SK-N-SH (cell line): Measurements from ENCODE around the gene MOK. TPM values are rescaled to one million over a fixed set of nuclear protein-coding genes. Genes with fewer than 3 reads are reported as not detected.

Experiments used
- CTCF ChIA-PET: fragments of 300-600, 350-600 bp; formaldehyde crosslinking; extraction: SDS; loops from one replicate; lab custom pipeline; 2021; lab: Yijun Ruan, JAX
- POLR2A ChIA-PET: fragments of 350-600 bp; sonication (Branson Sonifier 250); formaldehyde crosslinking; extraction: SDS; loops from one replicate; lab custom pipeline; 2020; ENCODE audit warnings: antibody characterized with exemption, inconsistent platforms; lab: Yijun Ruan, JAX
- DNase-seq: peaks from one replicate; pipeline ENCODE4 v3.0.0; 2012
- H2AFZ ChIP-seq: fragments of 200-600 bp; sonication (generic); 2 replicates; pipeline ENCODE4 v1.8.1; 2016; ENCODE audit warnings: antibody characterized with exemption, mild to moderate bottlenecking, low read depth
- H3F3A ChIP-seq: fragments of 200-600 bp; sonication (generic); replicated peaks from 2 replicates; pipeline ENCODE3; 2016; ENCODE audit warnings: antibody characterized with exemption, mild to moderate bottlenecking; ENCODE audit not compliant: insufficient read depth
- H3K27ac ChIP-seq, 2 experiments: fragments of 200-500 bp in 1 of 2; fragments of 200-600 bp in 1 of 2; sonication (Bioruptor generic) in 1 of 2; sonication (generic), shearing (Covaris generic) in 1 of 2; 2 replicates each; pipeline versions ENCODE4 v1.5.1 to v1.6.1; 2014 to 2016; ENCODE audit warnings: low read depth in 2 of 2, inconsistent platforms in 1 of 2, low read length in 1 of 2, mild to moderate bottlenecking in 1 of 2, mixed read lengths in 1 of 2
- H3K27me3 ChIP-seq: fragments of 200-600 bp; sonication (generic), shearing (Covaris generic); 2 replicates; pipeline ENCODE4 v1.6.1; 2016; ENCODE audit warnings: mixed run types; ENCODE audit not compliant: insufficient read depth
- H3K36me3 ChIP-seq, 2 experiments: fragments of 200-500 bp in 1 of 2; fragments of 200-600 bp in 1 of 2; sonication (Bioruptor generic) in 1 of 2; sonication (generic) in 1 of 2; replicated peaks in 1 of 2; 2 replicates each; pipeline versions ENCODE3 to v1.5.1; 2014 to 2016; ENCODE audit warnings: low read length in 1 of 2, mild to moderate bottlenecking in 1 of 2; ENCODE audit not compliant: insufficient read depth in 2 of 2, control insufficient read depth in 1 of 2
- H3K4me1 ChIP-seq, 2 experiments: fragments of 200-500 bp in 1 of 2; fragments of 200-600 bp in 1 of 2; sonication (Bioruptor generic) in 1 of 2; sonication (generic), shearing (Covaris generic) in 1 of 2; 2 replicates each; pipeline versions ENCODE4 v1.5.1 to v1.6.1; 2014 to 2016; ENCODE audit warnings: low read depth in 1 of 2, low read length in 1 of 2, mixed run types in 1 of 2; ENCODE audit not compliant: insufficient read depth in 2 of 2, control insufficient read depth in 1 of 2
- H3K4me2 ChIP-seq: fragments of 200-600 bp; sonication (generic), shearing (Covaris generic); 2 replicates; pipeline ENCODE4 v1.6.1; 2017; ENCODE audit warnings: mixed run types
- H3K4me3 ChIP-seq, 2 experiments: fragments of 200-500 bp in 1 of 2; fragments of 200-600 bp in 1 of 2; sonication (Bioruptor generic) in 1 of 2; sonication (generic), shearing (Covaris generic) in 1 of 2; 2 replicates each; pipeline versions ENCODE4 v1.5.1 to v1.8.1; 2014 to 2016; ENCODE audit warnings: low read depth in 2 of 2, inconsistent platforms in 1 of 2, low read length in 1 of 2, mild to moderate bottlenecking in 1 of 2, mixed read lengths in 1 of 2, moderate library complexity in 1 of 2
- H3K79me2 ChIP-seq: fragments of 200-600 bp; sonication (generic); 2 replicates; pipeline ENCODE4 v1.8.1; 2017; ENCODE audit warnings: mild to moderate bottlenecking; ENCODE audit not compliant: insufficient read depth
- H3K9ac ChIP-seq: fragments of 200-600 bp; sonication (generic); 2 replicates; pipeline ENCODE4 v1.6.1; 2017; ENCODE audit warnings: mixed run types
- H3K9me2 ChIP-seq: fragments of 200-600 bp; sonication (generic); 2 replicates; pipeline ENCODE4 v1.6.1; 2017; ENCODE audit warnings: mixed run types
- H3K9me3 ChIP-seq: fragments of 200-600 bp; sonication (generic); 2 replicates; pipeline ENCODE4 v1.6.1; 2017; ENCODE audit warnings: mixed run types, mild to moderate bottlenecking, moderate library complexity
- H4K20me1 ChIP-seq: fragments of 200-600 bp; sonication (generic); 2 replicates; pipeline ENCODE4 v1.6.1; 2017; ENCODE audit warnings: mild to moderate bottlenecking, mixed run types; ENCODE audit not compliant: insufficient read depth
- CTCF ChIP-seq: fragments of 200-600 bp; sonication (generic); IDR thresholded peaks from 2 replicates; pipeline ENCODE4 v1.6.1; 2017; ENCODE audit warnings: antibody characterized with exemption, mild to moderate bottlenecking, moderate library complexity
- EZH2phosphoT487 ChIP-seq: fragments of 200-600 bp; sonication (generic); IDR thresholded peaks from 2 replicates; pipeline ENCODE4 v1.6.1; 2017; ENCODE audit warnings: low read depth, mixed run types, mild to moderate bottlenecking, antibody characterized with exemption, moderate library complexity, borderline replicate concordance
- FOXJ3 ChIP-seq: sonication (generic); formaldehyde crosslinking; IDR thresholded peaks from 2 replicates; pipeline ENCODE4 v1.5.1; 2020; ENCODE audit warnings: mild to moderate bottlenecking, missing genetic modification reagents
- FOXM1 ChIP-seq: IDR thresholded peaks from 2 replicates; pipeline ENCODE4 v1.4.0; 2012; ENCODE audit warnings: low read depth, mild to moderate bottlenecking
- GATA2 ChIP-seq: sonication (generic); formaldehyde crosslinking; IDR thresholded peaks from 2 replicates; pipeline ENCODE4 v1.5.0; 2020; ENCODE audit warnings: mild to moderate bottlenecking, missing genetic modification reagents
- IRF3 ChIP-seq: fragments of 150-350 bp; IDR thresholded peaks from 2 replicates; pipeline ENCODE4 v1.6.1; 2016; ENCODE audit warnings: mild to moderate bottlenecking, low read depth, low read length
- MAX ChIP-seq: IDR thresholded peaks from 2 replicates; pipeline ENCODE4 v1.4.0; 2012; ENCODE audit warnings: low read depth
- RAD21 ChIP-seq: IDR thresholded peaks from 2 replicates; pipeline ENCODE4 v1.6.1; 2012; ENCODE audit warnings: mild to moderate bottlenecking, low read length
- RCOR1 ChIP-seq: fragments of 150-350 bp; IDR thresholded peaks from 2 replicates; pipeline ENCODE4 v1.6.1; 2017; ENCODE audit warnings: antibody characterized with exemption, low read length
- REST ChIP-seq: IDR thresholded peaks from 2 replicates; pipeline ENCODE4 v1.6.1; 2012; ENCODE audit warnings: mild to moderate bottlenecking, low read depth, low read length, moderate library complexity
- TAF1 ChIP-seq: IDR thresholded peaks from 2 replicates; pipeline ENCODE4 v1.6.1; 2012; ENCODE audit warnings: low read depth, mild to moderate bottlenecking, low read length, moderate library complexity, borderline replicate concordance
- TEAD4 ChIP-seq: IDR thresholded peaks from 2 replicates; pipeline ENCODE4 v1.4.0; 2012; ENCODE audit warnings: mild to moderate bottlenecking, borderline replicate concordance; ENCODE audit not compliant: insufficient read depth
- WGBS: methylation state at CpG from one replicate; pipeline ENCODE4 v1.1.6; 2017; ENCODE audit warnings: low lambda C conversion rate; 5-methylcytosine and 5-hydroxymethylcytosine counted together
- polyA plus RNA-seq, 3 experiments: library from polyadenylated mRNA; depleted of rRNA; stranded (reverse); fragments of >200 nt; gene quantifications; 2 replicates each; pipeline ENCODE4 v1.2.3, GENCODE V29; 2012

The MOK gene
- polyA plus RNA-seq, 1 of the 3 experiments (the other 2 are of a cell fraction) = 13.3 TPM

GRCh38 chr14:102255401-102256190 is 49.4 kb downstream of the MOK start:
- Histone ChIP-seq H3K79me2 (no peaks in the 10 kb centered on the region), H3F3A (no peaks in the 10 kb centered on the region), H3K9me3 (no peaks in the 10 kb centered on the region), H3K9me2 (no peaks in the 10 kb centered on the region), H3K4me1 (no peaks in the 10 kb centered on the region), H3K36me3 (no peaks in the 10 kb centered on the region), H2AFZ (no peak overlapping the region), H3K9ac (no peak overlapping the region), H3K27ac (peak overlapping the region in 1 of 2 experiments; percentile 36; a peak in 1 of 4 replicates), H3K4me3 (no peak overlapping the region), H3K27me3 (no peaks in the 10 kb centered on the region), H3K4me2 (no peak overlapping the region), H4K20me1 (no peaks in the 10 kb centered on the region)
- ChIA-PET CTCF (interaction anchor here (1.3 to 2.0 kb wide), 2 partner anchors 19 to 61 kb away, joined by 3 to 4 read pairs; no protein-coding TSS in a partner anchor), POLR2A (no interaction called here)
- no peak for DNase-seq
- TF ChIP-seq FOXJ3 (CRISPR knock-in tag) (no peak), TAF1 (no peak), MAX (no peak), EZH2phosphoT487 (no peak), CTCF (no peak), RAD21 (no peak), TEAD4 (no peak), GATA2 (CRISPR knock-in tag) (no peak), REST (no peak), IRF3 (no peak), FOXM1 (no peak), RCOR1 (no peak)
- 76% methylated on average over 7 of the region's 9 CpGs for WGBS
